Endothelial cell of umbilical vein (primary cell): ENCODE results near the gene TMEM151A. TPM values are rescaled to one million over a fixed set of nuclear protein-coding genes. Genes with fewer than 3 reads are reported as not detected.

Experiments used
- BruUV-seq: library from RNA; stranded (reverse); fragments of 400-500 nt; replicated peaks from 2 replicates; lab custom pipeline; 2021; lab: Mats Ljungman, UMichigan
- CTCF ChIA-PET: fragments of 300-600, 350-600 bp; sonication (Branson Sonifier 250); formaldehyde crosslinking; loops from one replicate; lab custom pipeline; 2021; ENCODE audit warnings: antibody characterized with exemption, inconsistent platforms; lab: Charles Lee
- POLR2A ChIA-PET: fragments of 300-600, 350-600 bp; sonication (Branson Sonifier 250); formaldehyde crosslinking; loops from one replicate; lab custom pipeline; 2021; ENCODE audit warnings: antibody characterized with exemption, inconsistent platforms; lab: Charles Lee
- DNase-seq: peaks from one replicate; pipeline ENCODE4 v3.0.0-alpha.2; 2011; ENCODE audit warnings: low read depth, low spot score
- FAIRE-seq: peaks from 2 replicates; lab custom pipeline; 2011; peaks lifted over from hg19 to GRCh38; lab: Jason Lieb, UNC
- H2AFZ ChIP-seq: 2 replicates; pipeline ENCODE4 v1.6.0; 2012; ENCODE audit warnings: low read depth, low read length, control low read depth, inconsistent platforms
- H3K27ac ChIP-seq: 2 replicates; pipeline ENCODE4 v1.5.1; 2011; ENCODE audit warnings: low read depth, mild to moderate bottlenecking, control low read depth, low read length, moderate library complexity; ENCODE audit not compliant: insufficient read depth
- H3K27me3 ChIP-seq, 2 experiments: 2 replicates each; pipeline versions ENCODE4 v1.6.0 to v1.6.1; 2011; ENCODE audit warnings: low read length in 2 of 2, mixed read lengths in 1 of 2; ENCODE audit not compliant: control insufficient read depth in 2 of 2, insufficient read depth in 2 of 2
- H3K36me3 ChIP-seq, 2 experiments: 2 replicates in 1 of 2; 3 replicates in 1 of 2; pipeline ENCODE4 v1.5.1; 2011; ENCODE audit warnings: low read length in 2 of 2, mild to moderate bottlenecking in 1 of 2, moderate library complexity in 1 of 2; ENCODE audit not compliant: control insufficient read depth in 2 of 2, insufficient read depth in 2 of 2; ENCODE audit errors: extremely low read depth in 1 of 2
- H3K4me1 ChIP-seq: 3 replicates; pipeline ENCODE4 v1.5.1; 2011; ENCODE audit warnings: mild to moderate bottlenecking, low read length; ENCODE audit not compliant: control insufficient read depth, insufficient read depth; ENCODE audit errors: extremely low read depth
- H3K4me2 ChIP-seq: 2 replicates; pipeline ENCODE4 v1.6.1; 2011; ENCODE audit warnings: low read length, control low read depth, mixed read lengths; ENCODE audit not compliant: insufficient read depth
- H3K4me3 ChIP-seq, 3 experiments: fragments of 200-600 bp in 1 of 3; sonication (generic), shearing (Covaris generic) in 1 of 3; replicated peaks in 1 of 3; 2 replicates each; pipeline ENCODE4 v1.5.1; 2011 to 2016; ENCODE audit warnings: control low read depth in 3 of 3, low read length in 3 of 3, mild to moderate bottlenecking in 2 of 3, inconsistent platforms in 1 of 3, low read depth in 1 of 3, moderate library complexity in 1 of 3; ENCODE audit not compliant: insufficient read depth in 1 of 3
- H3K79me2 ChIP-seq: 2 replicates; pipeline ENCODE4 v1.6.0; 2012; ENCODE audit warnings: low read length, inconsistent platforms; ENCODE audit not compliant: control insufficient read depth, insufficient read depth
- H3K9ac ChIP-seq: replicated peaks from 2 replicates; pipeline ENCODE3; 2011; ENCODE audit warnings: low read length, control low read depth; ENCODE audit not compliant: insufficient read depth; ENCODE audit errors: extremely low read depth
- H3K9me1 ChIP-seq: replicated peaks from 3 replicates; pipeline ENCODE4 v1.6.0; 2011; ENCODE audit warnings: mild to moderate bottlenecking, low read length; ENCODE audit not compliant: control insufficient read depth, insufficient read depth; ENCODE audit errors: extremely low read depth
- H3K9me3 ChIP-seq: replicated peaks from 2 replicates; pipeline ENCODE4 v1.5.1; 2012; ENCODE audit warnings: low read length, inconsistent platforms; ENCODE audit not compliant: control insufficient read depth, insufficient read depth
- H4K20me1 ChIP-seq: replicated peaks from 2 replicates; pipeline ENCODE3; 2011; ENCODE audit warnings: mild to moderate bottlenecking, low read length; ENCODE audit not compliant: control insufficient read depth, insufficient read depth; ENCODE audit errors: extremely low read depth
- EZH2 ChIP-seq: IDR thresholded peaks from 2 replicates; pipeline ENCODE4 v1.6.1; 2012; ENCODE audit warnings: borderline replicate concordance, low read depth, mild to moderate bottlenecking, moderate library complexity, low read length, inconsistent platforms; ENCODE audit not compliant: severe bottlenecking
- FOS ChIP-seq: IDR thresholded peaks from 2 replicates; pipeline ENCODE4 v1.6.1; 2011; ENCODE audit warnings: mild to moderate bottlenecking, low read length, moderate library complexity, borderline replicate concordance; ENCODE audit not compliant: insufficient read depth
- GATA2 ChIP-seq: IDR thresholded peaks from 2 replicates; pipeline ENCODE4 v1.7.0; 2011; ENCODE audit warnings: low read depth, mild to moderate bottlenecking, moderate library complexity, mixed read lengths, low read length; ENCODE audit not compliant: insufficient read length, insufficient read depth
- JUN ChIP-seq: IDR thresholded peaks from 2 replicates; pipeline ENCODE4 v1.6.1; 2011; ENCODE audit warnings: borderline replicate concordance, low read depth; ENCODE audit not compliant: insufficient read length, insufficient read depth
- MYC ChIP-seq: IDR thresholded peaks from one replicate; pipeline ENCODE4 v1.6.1; 2011; ENCODE audit warnings: mild to moderate bottlenecking, low read depth, low read length
- POLR2A ChIP-seq: IDR thresholded peaks from 2 replicates; pipeline ENCODE4 v1.6.1; 2012; ENCODE audit warnings: low read depth, mild to moderate bottlenecking, control low read depth, low read length
- POLR2AphosphoS5 ChIP-seq: IDR thresholded peaks from 2 replicates; pipeline ENCODE4 v1.6.1; 2012; ENCODE audit warnings: low read depth, mild to moderate bottlenecking, control low read depth, low read length, moderate library complexity; ENCODE audit not compliant: insufficient read depth
- dilution Hi-C: fragments of 300-500 bp; cut with MboI; formaldehyde crosslinking; loops from one replicate; pipeline ENCODE4 v1.15.0; 2019; ENCODE audit warnings: low sequenced_read_pairs; ENCODE audit not compliant: extremely low pct_ligation_motif_present
- intact Hi-C: fragments of 100-400 bp; cut with micrococcal nuclease; formaldehyde crosslinking; loops from one replicate; pipeline ENCODE4 v1.10.0; 2022
- polyA plus RNA-seq, 4 experiments: library from polyadenylated mRNA; depleted of rRNA in 3 of 4; stranded (reverse) in 3 of 4; unstranded in 1 of 4; fragments of >200 nt; gene quantifications; 2 replicates each; pipeline versions ENCODE4 v1.2.1 to v1.2.3, GENCODE V29; 2011 to 2012; ENCODE audit warnings: missing spikeins in 1 of 4
- total RNA-seq: library from RNA; stranded (reverse); gene quantifications from 2 replicates; pipeline ENCODE4 v1.2.3, GENCODE V29; 2021
- TF ChIP-seq, protein P1 (sequence below), 2 donors: IDR thresholded peaks; 1 replicate in 1 of 2; 2 replicates in 1 of 2; pipeline ENCODE4 v1.5.1; 2011; ENCODE audit warnings: low read length in 2 of 2, mild to moderate bottlenecking in 2 of 2, moderate library complexity in 2 of 2, control low read depth in 1 of 2, inconsistent platforms in 1 of 2, low read depth in 1 of 2; ENCODE audit not compliant: insufficient read depth in 1 of 2; ENCODE audit errors: extremely low read depth in 1 of 2
- TF ChIP-seq, protein P2 (sequence below): IDR thresholded peaks from 2 replicates; pipeline ENCODE4 v1.6.1; 2011; ENCODE audit not compliant: insufficient read depth, insufficient read length

The TMEM151A gene
- total and polyA plus RNA-seq, 2 donors (not counting 3 experiments of a cell fraction or from before 2014, with no cell fraction given), result not detected

- H3K79me2 ChIP-seq, result no peaks in the 10 kb centered on the region
- peaks cover 4 to 22% of the 10 kb centered on the region in 2 experiments for H3K36me3 ChIP-seq
- H3K27me3 ChIP-seq, result peaks cover 0 to 4% of the 10 kb centered on the region in 2 experiments
- H3K4me1 ChIP-seq, result no peaks in the 10 kb centered on the region
- no peak overlapping the region for H3K4me2 ChIP-seq
- no peaks in the 10 kb centered on the region for H4K20me1 ChIP-seq
- peak; percentile 25 for TF ChIP-seq EZH2
- no peak for TF ChIP-seq GATA2
- no peak overlapping the region for H3K4me3 ChIP-seq
- no peak overlapping the region for H3K27ac ChIP-seq
- CTCF ChIA-PET, result interaction anchor here (1.1 kb wide), 1 partner anchor 8 kb away, joined by 3 read pairs; no protein-coding TSS in a partner anchor
- intact Hi-C loops (no loop called here), dilution Hi-C loops (no loop called here)
- H3K9me3 ChIP-seq, result no peaks in the 10 kb centered on the region
- no TSS peak for BruUV-seq
- no peak overlapping the region for H3K9ac ChIP-seq
- FAIRE-seq, result no peak
- no peak overlapping the region for H2AFZ ChIP-seq
- no peak for DNase-seq
- no peaks in the 10 kb centered on the region for H3K9me1 ChIP-seq
- POLR2A ChIA-PET, result no interaction called here
Observed at GRCh38 chr11:66278363-66279091, 13.2 kb upstream of the TMEM151A start.

- CTCF ChIA-PET, result interaction anchor here (1.1 kb wide), 1 partner anchor 8 kb away, joined by 3 read pairs; no protein-coding TSS in a partner anchor
- no peak overlapping the region for H3K27ac ChIP-seq
- dilution Hi-C loops, result no loop called here
Observed at GRCh38 chr11:66279092-66279734, 12.5 kb upstream of the TMEM151A start.

More at GRCh38 chr11:66279092-66279734, 12.5 kb upstream of the TMEM151A start:
- Histone ChIP-seq H3K4me1 (no peaks in the 10 kb centered on the region), H3K27me3 (peaks cover 0 to 4% of the 10 kb centered on the region in 2 experiments), H4K20me1 (no peaks in the 10 kb centered on the region), H3K9ac (no peak overlapping the region), H3K4me3 (no peak overlapping the region), H3K4me2 (no peak overlapping the region), H3K36me3 (peaks cover under 1 to 20% of the 10 kb centered on the region in 2 experiments), H3K79me2 (no peaks in the 10 kb centered on the region), H3K9me1 (no peaks in the 10 kb centered on the region), H3K9me3 (no peaks in the 10 kb centered on the region), H2AFZ (no peak overlapping the region)
- no TSS peak for BruUV-seq
- intact Hi-C loops, result no loop called here
- no peak for FAIRE-seq
- POLR2A ChIA-PET, result no interaction called here
- DNase-seq, result no peak
- TF ChIP-seq FOS (no peak), MYC (no peak), EZH2 (no peak), POLR2A (no peak), POLR2AphosphoS5 (no peak), JUN (no peak), GATA2 (no peak)
- TF ChIP-seq, protein P1, sequence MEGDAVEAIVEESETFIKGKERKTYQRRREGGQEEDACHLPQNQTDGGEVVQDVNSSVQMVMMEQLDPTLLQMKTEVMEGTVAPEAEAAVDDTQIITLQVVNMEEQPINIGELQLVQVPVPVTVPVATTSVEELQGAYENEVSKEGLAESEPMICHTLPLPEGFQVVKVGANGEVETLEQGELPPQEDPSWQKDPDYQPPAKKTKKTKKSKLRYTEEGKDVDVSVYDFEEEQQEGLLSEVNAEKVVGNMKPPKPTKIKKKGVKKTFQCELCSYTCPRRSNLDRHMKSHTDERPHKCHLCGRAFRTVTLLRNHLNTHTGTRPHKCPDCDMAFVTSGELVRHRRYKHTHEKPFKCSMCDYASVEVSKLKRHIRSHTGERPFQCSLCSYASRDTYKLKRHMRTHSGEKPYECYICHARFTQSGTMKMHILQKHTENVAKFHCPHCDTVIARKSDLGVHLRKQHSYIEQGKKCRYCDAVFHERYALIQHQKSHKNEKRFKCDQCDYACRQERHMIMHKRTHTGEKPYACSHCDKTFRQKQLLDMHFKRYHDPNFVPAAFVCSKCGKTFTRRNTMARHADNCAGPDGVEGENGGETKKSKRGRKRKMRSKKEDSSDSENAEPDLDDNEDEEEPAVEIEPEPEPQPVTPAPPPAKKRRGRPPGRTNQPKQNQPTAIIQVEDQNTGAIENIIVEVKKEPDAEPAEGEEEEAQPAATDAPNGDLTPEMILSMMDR (IDR thresholded peaks at IDR 0.05; ENCODE audit: extremely low read depth in 1 of 2, insufficient read depth in 1 of 2, low read depth in 1 of 2, low read length in 2 of 2), result no peak
- TF ChIP-seq, protein P2, sequence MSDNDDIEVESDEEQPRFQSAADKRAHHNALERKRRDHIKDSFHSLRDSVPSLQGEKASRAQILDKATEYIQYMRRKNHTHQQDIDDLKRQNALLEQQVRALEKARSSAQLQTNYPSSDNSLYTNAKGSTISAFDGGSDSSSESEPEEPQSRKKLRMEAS, result no peak
